HG02623 (cell line): Measurements from ENCODE around the gene RNPEP.
"Not testable (repeated sequence)": the region's sequence is repeated elsewhere in the genome, so short reads cannot be mapped to it uniquely, and the experiment has no call there.

ENCODE experiments used
- ATAC-seq: cut with Tn5 transposase; IDR thresholded peaks from one replicate; pipeline ENCODE4 v1.9.1; 2021; ENCODE audit warnings: moderate library complexity; ENCODE audit not compliant: unreplicated experiment

The RNPEP gene

GRCh38 chr1:201982623-201983379 lies at the start of gene RNPEP:
RNPEP (plus strand) TSS chr1:201982648; CDS start chr1:201982667, 19 bp downstream.
- peak; percentile 49 for ATAC-seq

GRCh38 chr1:201933840-201934430 lies 48.5 kb upstream of the RNPEP start:
- no peak for ATAC-seq

DNA sequence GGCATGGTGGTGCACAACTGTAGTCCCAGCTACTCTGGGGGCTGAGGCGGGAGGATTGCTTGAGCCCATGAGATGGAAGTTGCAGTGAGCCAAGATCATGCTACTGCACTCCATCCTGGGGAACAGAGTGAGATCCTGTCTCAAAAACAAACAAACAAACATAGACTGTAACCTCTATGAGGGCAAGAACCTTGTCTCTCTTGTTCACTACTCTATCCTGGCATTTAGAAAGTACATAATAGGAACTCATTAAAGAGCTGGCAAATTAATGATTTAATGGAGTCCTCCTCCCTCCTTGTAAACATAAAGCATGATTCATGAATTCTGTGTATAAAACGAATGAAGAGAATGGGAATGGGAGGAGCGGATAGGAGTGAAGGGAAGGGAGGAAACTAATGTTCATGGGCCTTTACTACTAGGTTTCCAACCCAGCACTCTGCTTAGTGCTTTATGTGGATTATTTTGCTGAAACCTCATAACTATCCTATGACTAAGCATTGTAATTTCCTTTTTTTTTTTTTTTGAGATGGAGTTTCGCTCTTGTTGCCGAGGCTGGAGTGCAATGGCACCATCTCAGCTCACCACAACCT lies 44.7 kb upstream of the RNPEP start:
- no peak for ATAC-seq

GRCh38 chr1:201938440-201939035 lies 43.9 kb upstream of the RNPEP start:
- ATAC-seq = no peak

GRCh38 chr1:201939148-201939547 lies 43.3 kb upstream of the RNPEP start:
- no peak for ATAC-seq

- ATAC-seq = no peak
These were observed 42.9 kb upstream of the RNPEP start for GRCh38 chr1:201939574-201939973.

DNA sequence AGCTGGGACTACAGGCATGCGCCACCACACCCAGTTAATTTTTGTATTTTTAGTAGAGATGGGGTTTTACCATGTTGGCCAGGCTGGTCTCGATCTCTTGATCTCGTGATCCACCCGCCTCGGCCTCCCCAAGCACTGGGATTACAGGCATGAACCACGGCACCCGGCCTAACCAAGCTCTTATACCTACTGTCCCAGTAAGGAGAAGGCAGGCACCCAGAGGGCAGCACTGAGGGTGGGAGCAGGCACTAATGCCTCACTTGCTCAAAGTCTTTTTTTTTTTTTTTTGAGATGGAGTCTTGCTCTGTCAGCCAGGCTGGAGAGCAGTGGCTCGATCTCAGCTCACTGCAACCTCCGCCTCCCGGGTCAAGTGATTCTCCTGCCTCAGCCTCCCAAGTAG lies 42.1 kb upstream of the RNPEP start:
- not testable (repeated sequence) for ATAC-seq

- ATAC-seq = no peak
These were observed 40.9 kb upstream of the RNPEP start for GRCh38 chr1:201941420-201942128.

DNA sequence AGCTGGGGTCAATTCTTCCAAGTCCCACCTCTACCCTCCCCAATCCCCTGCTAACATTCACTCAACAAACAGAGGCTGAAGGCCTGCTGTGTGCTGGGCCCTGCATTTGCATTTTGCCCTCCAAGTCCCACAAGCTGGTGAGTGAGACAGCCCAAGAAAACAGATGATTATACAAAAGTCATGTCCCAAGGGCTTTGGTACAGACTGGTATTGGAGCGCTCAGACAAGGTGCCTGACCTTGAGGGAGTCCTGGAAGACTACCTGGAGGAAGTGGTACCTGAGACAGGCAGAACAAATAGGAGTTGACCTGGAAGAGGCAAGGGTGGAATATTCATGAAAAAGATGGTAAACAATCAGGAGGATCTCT lies 40.3 kb upstream of the RNPEP start:
- no peak for ATAC-seq

GRCh38 chr1:201944002-201944401 lies 38.4 kb upstream of the RNPEP start:
- no peak for ATAC-seq

- ATAC-seq = no peak
These were observed 37.8 kb upstream of the RNPEP start for GRCh38 chr1:201944639-201945038.

DNA sequence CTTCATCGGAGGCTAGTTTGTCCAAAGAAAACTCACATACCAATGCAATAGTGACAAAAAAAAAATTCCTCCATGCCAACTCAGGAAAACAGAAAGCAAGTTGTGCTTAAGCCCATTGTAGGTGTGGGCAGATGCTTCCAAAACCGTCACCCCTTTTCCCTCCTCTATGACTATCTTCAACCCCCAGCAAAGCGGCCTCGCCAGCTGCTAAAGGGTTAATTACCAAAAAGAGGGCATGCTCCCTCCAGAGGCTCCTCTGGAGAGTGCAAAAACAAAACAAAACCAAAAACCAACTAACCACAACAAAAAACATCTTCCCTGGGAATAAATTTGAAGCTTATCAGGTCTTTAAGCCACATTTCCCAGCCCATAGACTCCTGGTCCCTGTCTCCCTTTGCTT lies 37.3 kb upstream of the RNPEP start:
- ATAC-seq = no peak

GRCh38 chr1:201945863-201946223 lies 36.6 kb upstream of the RNPEP start:
- ATAC-seq = no peak

GRCh38 chr1:201946224-201946908 lies 36.1 kb upstream of the RNPEP start, which contains the start of gene LMOD1:
LMOD1 (minus strand) TSS chr1:201946548; CDS start chr1:201946340, 208 bp downstream.
- ATAC-seq = no peak

GRCh38 chr1:201947697-201948008 lies 34.8 kb upstream of the RNPEP start:
- ATAC-seq = no peak

DNA sequence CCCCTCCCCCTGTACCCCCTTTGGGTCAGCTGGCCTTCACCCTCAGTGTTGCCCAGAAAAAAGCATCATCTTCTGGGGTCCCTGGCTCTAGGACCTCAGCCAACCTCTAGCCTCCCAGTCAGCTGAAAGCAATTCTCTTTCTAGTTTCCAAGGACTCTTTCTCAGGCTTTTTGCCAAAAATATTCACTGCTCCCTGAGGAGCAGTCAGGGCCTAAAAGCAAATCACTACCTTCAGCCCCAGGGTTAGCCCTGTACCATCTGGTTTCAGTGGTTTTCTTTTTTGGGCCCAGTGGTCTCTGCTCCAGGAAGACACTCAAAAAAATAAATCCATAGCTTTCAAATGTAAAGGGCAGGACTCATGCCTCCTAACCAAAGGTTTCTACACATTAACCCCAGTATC lies 33.0 kb upstream of the RNPEP start:
- ATAC-seq = no peak

DNA sequence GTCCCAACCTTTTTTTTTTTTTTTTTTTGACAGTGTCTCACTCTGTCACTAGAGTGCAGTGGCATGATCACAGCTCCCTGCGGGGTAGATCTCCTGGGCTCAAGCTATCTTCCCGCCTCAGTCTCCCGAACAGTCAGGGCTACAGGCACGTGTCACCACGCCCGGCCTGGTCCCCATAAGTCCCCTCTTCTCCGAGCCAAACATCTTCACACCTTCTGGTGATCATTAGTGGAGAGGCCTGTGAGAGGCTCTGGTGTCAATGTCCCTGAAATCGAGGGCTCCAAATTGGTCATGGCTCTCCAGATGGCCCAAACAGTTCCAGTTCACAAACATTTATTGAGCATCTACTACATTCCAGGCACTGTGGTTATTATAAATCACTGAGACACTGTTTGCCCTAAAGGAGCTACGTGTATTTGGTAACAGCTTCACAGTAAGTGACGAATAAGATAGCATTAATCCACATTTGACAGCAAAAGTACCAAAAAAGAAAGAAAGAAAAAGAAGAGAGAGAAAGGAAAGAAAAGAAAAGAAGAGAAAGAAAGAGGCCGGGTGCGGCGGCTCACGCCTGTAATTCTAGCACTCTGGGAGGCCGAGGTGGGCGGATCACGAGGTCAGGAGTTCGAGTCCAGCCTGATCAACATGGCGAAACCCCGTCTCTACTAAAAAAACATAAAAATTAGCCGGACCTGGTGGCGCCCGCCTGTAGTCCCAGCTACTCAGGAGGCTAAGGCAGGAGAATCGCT lies 28.0 kb upstream of the RNPEP start:
- ATAC-seq = no peak

- peak; percentile 98 for ATAC-seq
These were observed 27.3 kb upstream of the RNPEP start, which contains the start of gene TIMM17A for GRCh38 chr1:201955009-201955728. TIMM17A (plus strand) TSS chr1:201955503; CDS start chr1:201955527, 24 bp downstream.

DNA sequence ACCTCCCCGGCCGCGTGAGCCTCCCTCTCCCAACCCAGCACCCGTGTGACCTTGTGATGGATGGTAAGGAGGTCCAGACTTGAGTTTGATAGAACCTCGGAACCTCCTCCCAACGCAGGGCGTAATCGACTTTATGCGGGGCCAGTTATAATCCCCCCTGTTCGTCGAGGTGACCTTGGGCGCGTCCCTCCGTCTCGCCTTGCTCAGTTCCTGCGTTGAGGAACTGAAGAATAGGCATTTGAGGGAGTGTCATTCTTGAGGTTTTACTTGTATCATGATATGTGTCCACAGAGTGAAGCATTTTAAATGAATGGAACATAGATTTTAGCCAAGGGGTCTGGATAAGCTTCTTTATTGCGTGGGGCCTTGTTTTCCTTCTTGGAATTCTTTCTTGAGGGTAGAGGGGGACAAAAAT lies 26.7 kb upstream of the RNPEP start:
- ATAC-seq = no peak
